Fibroblast of lung (primary cell): ENCODE data around the gene DLGAP1.

Source experiments
- CTCF ChIP-seq, 2 donors: IDR thresholded peaks in 1 of 2; conservative IDR thresholded peaks in 1 of 2; 1 replicate in 1 of 2; 2 replicates in 1 of 2; pipeline ENCODE4 v1.5.1; 2011 to 2012; ENCODE audit warnings: low read length in 2 of 2, control low read depth in 1 of 2, inconsistent platforms in 1 of 2, low read depth in 1 of 2, mild to moderate bottlenecking in 1 of 2
- EZH2 ChIP-seq: IDR thresholded peaks from 2 replicates; pipeline ENCODE4 v1.5.1; 2012; ENCODE audit warnings: low read length, control low read depth, mild to moderate bottlenecking; ENCODE audit errors: missing control alignments

DNA sequence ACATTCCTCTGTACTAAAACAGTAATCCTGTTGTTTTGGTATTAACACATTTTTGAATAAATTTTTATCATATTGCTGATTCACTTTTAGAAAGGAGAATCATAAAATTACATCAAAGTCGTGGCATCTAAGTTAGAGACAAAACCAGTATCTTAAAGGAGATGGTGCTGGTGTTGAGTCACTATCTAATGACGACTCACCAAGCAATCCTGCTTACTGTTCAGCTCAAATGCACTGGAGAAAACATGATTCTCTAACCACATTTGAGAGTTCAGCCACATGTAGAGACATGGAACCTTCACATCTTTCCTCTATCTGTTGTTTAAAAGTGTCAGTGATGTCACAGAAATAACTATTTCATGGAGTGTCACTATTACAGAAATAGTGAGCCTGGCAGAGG is 531.4 kb downstream of the DLGAP1 start:
- TF ChIP-seq CTCF (conservative IDR thresholded peaks at IDR 0.05 in 1 of 2, IDR thresholded peaks at IDR 0.05 in 1 of 2; ENCODE audit: low read depth in 1 of 2, low read length in 2 of 2) (no peak), EZH2 (no peak)
